ENCODE results near the gene MTNR1A. TPM values are rescaled to one million over a fixed set of nuclear protein-coding genes. Genes with fewer than 3 reads are reported as not detected.

Gene MTNR1A
- polyA plus RNA-seq, 1 donor = not detected

DNA sequence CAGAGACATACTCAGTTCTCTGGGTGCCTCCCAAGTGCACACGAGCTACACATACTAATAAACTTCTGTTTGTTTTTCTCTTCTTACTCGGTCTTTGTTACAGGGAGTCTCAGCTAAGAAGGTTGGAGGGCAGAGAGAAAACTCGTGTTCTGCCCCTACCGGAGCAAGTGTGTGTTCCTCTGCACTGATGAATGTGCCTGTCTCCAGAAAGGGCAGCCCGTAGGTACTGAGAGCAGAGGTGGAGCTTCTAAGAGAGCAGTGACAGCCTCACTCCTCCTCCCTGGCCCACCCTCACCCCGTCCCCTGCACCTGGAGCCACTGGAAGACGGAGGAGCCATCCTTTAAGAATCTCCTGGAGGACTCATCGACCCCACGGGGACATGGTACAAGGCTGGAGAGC lies 67.6 kb downstream of the MTNR1A start:
- DNase-seq (ENCODE audit: low read depth) = no peak

DNA sequence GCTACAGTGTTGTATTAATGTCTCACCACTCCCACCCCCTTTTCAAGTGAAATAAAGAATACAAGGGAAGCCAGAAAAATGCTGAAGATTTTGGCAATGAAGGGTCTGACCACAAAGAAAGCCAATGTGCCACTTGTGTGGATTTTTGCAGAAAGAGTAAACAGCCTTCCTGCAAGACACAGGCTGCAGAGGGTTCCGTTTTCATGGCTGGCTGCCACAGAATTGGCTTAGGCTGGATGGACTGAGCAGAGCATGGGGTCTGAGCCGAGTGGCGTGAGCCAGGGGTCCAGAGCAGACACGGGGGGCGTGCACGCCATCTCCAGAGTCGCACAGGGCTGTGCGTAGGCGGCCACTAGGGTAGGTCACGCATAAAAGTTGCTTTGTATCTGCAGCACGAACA lies 69.2 kb downstream of the MTNR1A start:
- DNase-seq (ENCODE audit: low read depth) = no peak

DNA sequence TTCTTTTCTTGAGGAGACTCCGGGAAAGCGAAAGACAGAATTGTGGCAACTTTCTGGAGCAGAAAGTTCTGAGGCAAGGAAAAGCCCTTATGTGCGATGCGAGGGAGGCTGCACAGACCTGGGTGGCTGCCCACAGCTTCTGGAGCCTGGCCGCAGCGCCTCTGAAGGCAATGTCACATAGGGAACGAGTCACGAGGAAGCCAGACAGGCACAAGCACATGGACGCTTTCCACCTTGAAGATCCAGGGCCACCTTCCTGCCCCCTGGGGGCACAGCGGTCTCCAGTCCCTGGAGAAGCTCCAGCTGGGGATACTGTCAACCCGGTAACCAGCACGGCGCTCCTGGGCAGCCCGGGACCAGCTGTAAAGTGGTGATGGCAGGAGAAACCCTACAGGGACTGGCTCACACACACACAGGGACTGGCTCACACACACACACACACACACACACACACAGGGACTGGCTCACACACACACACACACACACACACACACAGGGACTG lies 69.8 kb downstream of the MTNR1A start:
- no peak for DNase-seq (ENCODE audit: low read depth)

DNA sequence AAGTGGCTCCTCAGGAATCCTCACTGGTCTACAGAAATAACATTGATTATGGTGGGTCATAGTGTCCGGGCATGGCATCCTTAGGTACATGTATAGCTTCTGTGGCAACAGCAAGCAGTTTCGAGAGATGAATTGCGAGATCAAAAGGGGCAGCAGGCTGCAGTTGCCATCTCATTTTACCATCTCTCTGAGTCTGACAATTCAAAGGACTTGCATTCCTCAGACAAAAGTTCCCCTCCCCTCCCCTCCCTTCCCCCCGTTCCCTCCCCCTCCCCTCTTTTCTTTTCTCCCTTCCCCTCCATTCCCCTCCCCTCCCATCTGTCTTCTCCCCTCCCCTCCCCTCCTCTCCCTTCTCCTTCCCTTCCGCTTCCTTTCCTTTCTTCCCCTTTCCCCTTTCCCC lies 70.2 kb downstream of the MTNR1A start:
- no peak for DNase-seq (ENCODE audit: low read depth)

DNA sequence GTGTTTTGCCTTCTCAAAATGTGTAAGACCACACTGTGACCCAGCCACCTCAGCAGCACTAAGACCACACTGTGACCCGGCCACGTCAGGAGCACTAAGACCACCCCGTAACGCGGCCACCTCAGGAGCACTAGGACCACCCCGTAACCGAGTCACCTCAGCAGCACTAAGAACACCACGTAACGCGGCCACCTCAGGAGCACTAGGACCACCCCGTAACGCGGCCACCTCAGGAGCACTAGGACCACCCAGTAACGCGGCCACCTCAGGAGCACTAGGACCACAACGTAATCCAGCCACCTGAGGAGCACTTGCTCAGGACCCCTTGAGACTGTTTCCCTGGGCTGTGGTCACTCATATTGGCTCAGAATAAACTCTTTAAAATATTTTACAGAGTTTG lies 71.7 kb downstream of the MTNR1A start:
- no peak for DNase-seq (ENCODE audit: low read depth)

Other genes with a start within 250 kb of the MTNR1A start
- 71.5 TPM for gene FAT1, start 168.3 kb upstream of the MTNR1A start, polyA plus RNA-seq (ENCODE audit: insufficient read length)